Right lobe of liver (tissue), 4 donors: ENCODE data around the gene GRID1.

Source experiments
- POLR2A ChIP-seq: fragments of 450-650 bp; IDR thresholded peaks from one replicate; pipeline ENCODE4 v1.6.1; 2017; ENCODE audit warnings: antibody characterized with exemption, mild to moderate bottlenecking
- TF ChIP-seq, protein P1 (sequence below), 4 donors: fragments of 200-600 bp in 3 of 4; fragments of 450-650 bp in 1 of 4; IDR thresholded peaks; one replicate each; pipeline versions ENCODE4 v1.5.1 to v1.8.0; 2016 to 2022; ENCODE audit warnings: antibody characterized with exemption in 4 of 4, mild to moderate bottlenecking in 2 of 4
- donor health status: DM: no; HTN: no; CAD: no.
- donor health status: DM: no; HTN: no; CAD: no.
- donor health status: DM: no; HTN: yes; CAD: no.

DNA sequence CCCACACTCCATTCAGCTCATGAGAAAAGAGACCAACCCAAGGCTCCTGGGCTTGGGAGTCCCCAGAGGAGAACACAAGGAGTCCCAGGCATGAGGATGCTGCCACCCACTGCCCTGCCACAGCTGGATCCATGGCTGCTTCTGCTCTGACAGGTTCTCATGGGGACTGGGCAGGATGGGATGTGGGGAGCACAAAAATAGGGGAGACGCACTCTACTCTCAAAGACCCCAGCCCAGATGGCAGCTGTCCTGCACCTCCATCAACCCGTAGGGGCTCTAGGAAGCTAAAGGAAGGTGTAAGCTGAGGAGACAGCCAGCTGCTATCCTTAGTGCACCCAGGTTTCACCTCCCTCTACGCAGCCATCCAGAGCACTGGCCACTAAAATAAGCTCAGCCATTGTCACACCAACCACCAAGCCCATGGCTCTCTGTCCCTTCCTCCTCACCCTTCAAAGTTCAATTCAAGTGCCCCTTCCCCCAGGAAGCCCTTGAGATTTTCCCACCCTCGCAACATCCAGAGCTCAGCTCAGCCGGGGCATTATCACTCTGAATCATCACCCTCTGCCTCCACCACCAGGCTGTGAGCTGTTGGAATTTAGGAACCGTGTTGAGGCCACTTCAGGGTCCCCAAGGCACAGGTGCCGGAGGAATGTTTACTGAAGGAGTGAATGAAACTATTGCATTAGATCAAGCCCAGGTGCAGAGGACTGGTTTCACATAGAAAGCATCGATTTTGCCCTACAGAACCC is 142.1 kb downstream of the GRID1 start:
- TF ChIP-seq, protein P1, sequence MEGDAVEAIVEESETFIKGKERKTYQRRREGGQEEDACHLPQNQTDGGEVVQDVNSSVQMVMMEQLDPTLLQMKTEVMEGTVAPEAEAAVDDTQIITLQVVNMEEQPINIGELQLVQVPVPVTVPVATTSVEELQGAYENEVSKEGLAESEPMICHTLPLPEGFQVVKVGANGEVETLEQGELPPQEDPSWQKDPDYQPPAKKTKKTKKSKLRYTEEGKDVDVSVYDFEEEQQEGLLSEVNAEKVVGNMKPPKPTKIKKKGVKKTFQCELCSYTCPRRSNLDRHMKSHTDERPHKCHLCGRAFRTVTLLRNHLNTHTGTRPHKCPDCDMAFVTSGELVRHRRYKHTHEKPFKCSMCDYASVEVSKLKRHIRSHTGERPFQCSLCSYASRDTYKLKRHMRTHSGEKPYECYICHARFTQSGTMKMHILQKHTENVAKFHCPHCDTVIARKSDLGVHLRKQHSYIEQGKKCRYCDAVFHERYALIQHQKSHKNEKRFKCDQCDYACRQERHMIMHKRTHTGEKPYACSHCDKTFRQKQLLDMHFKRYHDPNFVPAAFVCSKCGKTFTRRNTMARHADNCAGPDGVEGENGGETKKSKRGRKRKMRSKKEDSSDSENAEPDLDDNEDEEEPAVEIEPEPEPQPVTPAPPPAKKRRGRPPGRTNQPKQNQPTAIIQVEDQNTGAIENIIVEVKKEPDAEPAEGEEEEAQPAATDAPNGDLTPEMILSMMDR (IDR thresholded peaks at IDR 0.05): no peak
- TF ChIP-seq POLR2A: no peak
